DOHH2 (cell line): Measurements from ENCODE around the gene DYTN.

Experiments
- H3F3A ChIP-seq: fragments of 200-600 bp; sonication (generic), shearing (Covaris generic); 2 replicates; pipeline ENCODE4 v1.6.0; 2016; ENCODE audit warnings: antibody characterized with exemption, mild to moderate bottlenecking; ENCODE audit not compliant: control insufficient read depth, insufficient read depth
- H3K27ac ChIP-seq: fragments of 200-600 bp; sonication (generic); 2 replicates; pipeline ENCODE4 v1.5.1; 2014; ENCODE audit warnings: low read depth, mild to moderate bottlenecking, low read length, moderate library complexity
- H3K27me3 ChIP-seq: fragments of 200-600 bp; sonication (generic); 2 replicates; pipeline ENCODE4 v1.6.1; 2014; ENCODE audit warnings: mild to moderate bottlenecking, low read length, mixed read lengths; ENCODE audit not compliant: control insufficient read depth
- H3K36me3 ChIP-seq: fragments of 200-600 bp; sonication (generic); 2 replicates; pipeline ENCODE4 v1.6.1; 2014; ENCODE audit warnings: mild to moderate bottlenecking, low read length, moderate library complexity, mixed read lengths; ENCODE audit not compliant: control insufficient read depth
- H3K4me1 ChIP-seq: fragments of 200-600 bp; sonication (generic); 2 replicates; pipeline ENCODE4 v1.6.1; 2014; ENCODE audit warnings: mild to moderate bottlenecking, low read length, mixed read lengths; ENCODE audit not compliant: control insufficient read depth
- H3K4me2 ChIP-seq: fragments of 200-600 bp; sonication (generic); 2 replicates; pipeline ENCODE4 v1.6.0; 2014; ENCODE audit warnings: mild to moderate bottlenecking, low read length, moderate library complexity
- H3K4me3 ChIP-seq: fragments of 200-600 bp; sonication (generic); 2 replicates; pipeline ENCODE4 v1.5.1; 2014; ENCODE audit warnings: mild to moderate bottlenecking, low read length, mixed read lengths
- H3K79me2 ChIP-seq: fragments of 200-600 bp; sonication (generic); 2 replicates; pipeline ENCODE4 v1.6.1; 2014; ENCODE audit warnings: mild to moderate bottlenecking, low read length, mixed read lengths; ENCODE audit not compliant: control insufficient read depth
- H3K9me2 ChIP-seq: fragments of 200-600 bp; sonication (generic); replicated peaks from 2 replicates; pipeline ENCODE4 v1.6.1; 2014; ENCODE audit warnings: mild to moderate bottlenecking, low read length, mixed read lengths; ENCODE audit not compliant: control insufficient read depth
- H3K9me3 ChIP-seq: fragments of 200-600 bp; sonication (generic); 2 replicates; pipeline ENCODE4 v1.6.1; 2014; ENCODE audit warnings: antibody characterized with exemption, low read length, mixed read lengths; ENCODE audit not compliant: control insufficient read depth, insufficient read depth
- H4K20me1 ChIP-seq: fragments of 200-600 bp; sonication (generic); 2 replicates; pipeline ENCODE4 v1.6.0; 2014; ENCODE audit warnings: low read depth, mild to moderate bottlenecking, antibody characterized with exemption, low read length, moderate library complexity; ENCODE audit not compliant: control insufficient read depth, insufficient read depth
- EZH2phosphoT487 ChIP-seq: fragments of 200-600 bp; sonication (generic); IDR thresholded peaks from 2 replicates; pipeline ENCODE4 v1.6.1; 2017; ENCODE audit warnings: borderline replicate concordance, mild to moderate bottlenecking, antibody characterized with exemption, low read length, moderate library complexity, mixed read lengths

The DYTN gene

DNA sequence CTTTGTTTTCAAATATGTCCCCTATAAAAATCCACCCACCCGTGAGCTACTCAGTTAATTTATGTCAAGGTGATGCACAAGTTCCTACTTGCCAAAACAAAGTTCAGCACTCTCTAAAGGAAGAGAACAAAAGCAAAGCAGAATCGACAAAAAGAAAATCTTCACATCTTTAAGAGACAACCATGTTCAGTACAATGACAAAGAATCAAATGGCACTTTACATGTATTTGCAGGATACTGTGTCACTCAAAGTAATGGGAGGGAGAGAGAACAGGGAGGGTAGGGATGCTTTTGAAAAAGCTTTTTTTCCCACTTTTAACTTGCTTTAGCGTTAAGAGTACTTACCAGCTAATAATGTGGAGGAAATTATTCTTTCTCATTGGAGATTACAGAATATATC lies 115.0 kb downstream of the DYTN start:
- no peaks in the 10 kb centered on the region for H3F3A ChIP-seq
- no peak overlapping the region for H3K4me2 ChIP-seq
- H3K9me3 ChIP-seq = no peaks in the 10 kb centered on the region
- H3K79me2 ChIP-seq = no peaks in the 10 kb centered on the region
- H3K9me2 ChIP-seq = no peaks in the 10 kb centered on the region
- no peaks in the 10 kb centered on the region for H3K4me1 ChIP-seq
- H3K4me3 ChIP-seq = no peak overlapping the region
- H3K27me3 ChIP-seq = no peaks in the 10 kb centered on the region
- no peaks in the 10 kb centered on the region for H4K20me1 ChIP-seq
- TF ChIP-seq EZH2phosphoT487 = no peak
- no peaks in the 10 kb centered on the region for H3K36me3 ChIP-seq
- no peak overlapping the region for H3K27ac ChIP-seq
